Measurements from ENCODE around the gene FBXL20. TPM values are rescaled to one million over a fixed set of nuclear protein-coding genes. Genes with fewer than 3 reads are reported as not detected.
"Not testable (repeated sequence)": the region's sequence is repeated elsewhere in the genome, so short reads cannot be mapped to it uniquely, and the experiment has no call there.

The FBXL20 gene
- total RNA-seq, 1 experiment from 2014 or later, result 9.9 TPM

GRCh38 chr17:39380144-39380543 lies 21.3 kb downstream of the FBXL20 start:
- TF ChIP-seq TCF7L2 (IDR thresholded peaks at IDR 0.05; ENCODE audit: low read depth, low read length) (no peak), SIN3A (IDR thresholded peaks at IDR 0.05; ENCODE audit: borderline replicate concordance, insufficient read depth, low read depth, low read length) (no peak), REST (IDR thresholded peaks at IDR 0.05; ENCODE audit: insufficient read depth in 1 of 2, low read depth in 2 of 2, low read length in 1 of 2) (no peak), POLR2AphosphoS5 (IDR thresholded peaks at IDR 0.05; ENCODE audit: low read depth, low read length) (no peak)
- TF ChIP-seq, protein P1, sequence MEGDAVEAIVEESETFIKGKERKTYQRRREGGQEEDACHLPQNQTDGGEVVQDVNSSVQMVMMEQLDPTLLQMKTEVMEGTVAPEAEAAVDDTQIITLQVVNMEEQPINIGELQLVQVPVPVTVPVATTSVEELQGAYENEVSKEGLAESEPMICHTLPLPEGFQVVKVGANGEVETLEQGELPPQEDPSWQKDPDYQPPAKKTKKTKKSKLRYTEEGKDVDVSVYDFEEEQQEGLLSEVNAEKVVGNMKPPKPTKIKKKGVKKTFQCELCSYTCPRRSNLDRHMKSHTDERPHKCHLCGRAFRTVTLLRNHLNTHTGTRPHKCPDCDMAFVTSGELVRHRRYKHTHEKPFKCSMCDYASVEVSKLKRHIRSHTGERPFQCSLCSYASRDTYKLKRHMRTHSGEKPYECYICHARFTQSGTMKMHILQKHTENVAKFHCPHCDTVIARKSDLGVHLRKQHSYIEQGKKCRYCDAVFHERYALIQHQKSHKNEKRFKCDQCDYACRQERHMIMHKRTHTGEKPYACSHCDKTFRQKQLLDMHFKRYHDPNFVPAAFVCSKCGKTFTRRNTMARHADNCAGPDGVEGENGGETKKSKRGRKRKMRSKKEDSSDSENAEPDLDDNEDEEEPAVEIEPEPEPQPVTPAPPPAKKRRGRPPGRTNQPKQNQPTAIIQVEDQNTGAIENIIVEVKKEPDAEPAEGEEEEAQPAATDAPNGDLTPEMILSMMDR (IDR thresholded peaks at IDR 0.05), result no peak
- Histone ChIP-seq H3K36me3 (ENCODE audit: control insufficient read depth, insufficient read depth, low read length) (no peaks in the 10 kb centered on the region), H3K4me1 (ENCODE audit: control insufficient read depth, insufficient read depth, low read length) (no peaks in the 10 kb centered on the region), H3K27me3 (ENCODE audit: control insufficient read depth, insufficient read depth, low read length) (no peaks in the 10 kb centered on the region), H3K27ac (ENCODE audit: low read length) (no peak overlapping the region), H3K4me3 (ENCODE audit: low read depth in 2 of 2, low read length in 2 of 2) (no peak overlapping the region), H3K9me3 (ENCODE audit: control insufficient read depth, insufficient read depth, low read depth, low read length) (no peaks in the 10 kb centered on the region)
- ChIA-PET CTCF (no interaction called here), POLR2A (no interaction called here)
- DNase-seq (ENCODE audit: low read depth, low spot score) (no peak), ATAC-seq (no peak)
- intact Hi-C loops (cut with micrococcal nuclease; ENCODE audit: unreplicated experiment) (no loop called here), in situ Hi-C loops (cut with HindIII; ENCODE audit: low pct_unique_long_range_greater_than_20kb, low sequenced_read_pairs) (no loop called here)
- BruUV-seq (replicated peaks), result no TSS peak

- POLR2A ChIA-PET, result interaction anchor here (0.6 kb wide), 1 partner anchor 15 kb away, joined by 6 read pairs; no protein-coding TSS in a partner anchor
- H3K4me1 ChIP-seq (ENCODE audit: control insufficient read depth, insufficient read depth, low read length), result no peaks in the 10 kb centered on the region
- no peak for TF ChIP-seq POLR2AphosphoS5 (IDR thresholded peaks at IDR 0.05; ENCODE audit: low read depth, low read length)
- TF ChIP-seq, protein P1 (IDR thresholded peaks at IDR 0.05), result no peak
- no peak for TF ChIP-seq TCF7L2 (IDR thresholded peaks at IDR 0.05; ENCODE audit: low read depth, low read length)
- TF ChIP-seq SIN3A (IDR thresholded peaks at IDR 0.05; ENCODE audit: borderline replicate concordance, insufficient read depth, low read depth, low read length), result no peak
- no peak for TF ChIP-seq REST (IDR thresholded peaks at IDR 0.05; ENCODE audit: insufficient read depth in 1 of 2, low read depth in 2 of 2, low read length in 1 of 2)
- DNase-seq (ENCODE audit: low read depth, low spot score) (no peak), ATAC-seq (no peak)
- no peak overlapping the region for H3K27ac ChIP-seq (ENCODE audit: low read length)
- no peaks in the 10 kb centered on the region for H3K27me3 ChIP-seq (ENCODE audit: control insufficient read depth, insufficient read depth, low read length)
- intact Hi-C loops (cut with micrococcal nuclease; ENCODE audit: unreplicated experiment), result no loop called here
- H3K36me3 ChIP-seq (ENCODE audit: control insufficient read depth, insufficient read depth, low read length), result no peaks in the 10 kb centered on the region
- in situ Hi-C loops (cut with HindIII; ENCODE audit: low pct_unique_long_range_greater_than_20kb, low sequenced_read_pairs), result no loop called here
- BruUV-seq (replicated peaks), result TSS peak; percentile 58
- H3K9me3 ChIP-seq (ENCODE audit: control insufficient read depth, insufficient read depth, low read depth, low read length), result no peaks in the 10 kb centered on the region
- no peak overlapping the region for H3K4me3 ChIP-seq (ENCODE audit: low read depth in 2 of 2, low read length in 2 of 2)
- CTCF ChIA-PET, result no interaction called here
Measured at GRCh38 chr17:39376434-39376833, 25.0 kb downstream of the FBXL20 start.

GRCh38 chr17:39367805-39368204 lies 33.6 kb downstream of the FBXL20 start:
- H3K4me3 ChIP-seq (ENCODE audit: low read depth in 2 of 2, low read length in 2 of 2); in situ Hi-C loops (cut with HindIII; ENCODE audit: low pct_unique_long_range_greater_than_20kb, low sequenced_read_pairs); BruUV-seq (replicated peaks); H3K9me3 ChIP-seq (ENCODE audit: control insufficient read depth, insufficient read depth, low read depth, low read length); H3K4me1 ChIP-seq (ENCODE audit: control insufficient read depth, insufficient read depth, low read length); DNase-seq (ENCODE audit: low read depth, low spot score); ATAC-seq; H3K27ac ChIP-seq (ENCODE audit: low read length); CTCF ChIA-PET; H3K27me3 ChIP-seq (ENCODE audit: control insufficient read depth, insufficient read depth, low read length); intact Hi-C loops (cut with micrococcal nuclease; ENCODE audit: unreplicated experiment); H3K36me3 ChIP-seq (ENCODE audit: control insufficient read depth, insufficient read depth, low read length): not testable (repeated sequence)
- POLR2A ChIA-PET, result interaction anchor here (0.6 kb wide), 1 partner anchor 50 kb away, joined by 3 read pairs; no protein-coding TSS in a partner anchor
